Hepatic stellate cell (primary cell): ENCODE measurements around the gene JMY.
"Not testable (repeated sequence)": the region's sequence is repeated elsewhere in the genome, so short reads cannot be mapped to it uniquely, and the experiment has no call there.

Experiments
- DNase-seq: peaks from one replicate; pipeline ENCODE4 v3.0.0; 2011; ENCODE audit warnings: low spot score

The JMY gene

DNA sequence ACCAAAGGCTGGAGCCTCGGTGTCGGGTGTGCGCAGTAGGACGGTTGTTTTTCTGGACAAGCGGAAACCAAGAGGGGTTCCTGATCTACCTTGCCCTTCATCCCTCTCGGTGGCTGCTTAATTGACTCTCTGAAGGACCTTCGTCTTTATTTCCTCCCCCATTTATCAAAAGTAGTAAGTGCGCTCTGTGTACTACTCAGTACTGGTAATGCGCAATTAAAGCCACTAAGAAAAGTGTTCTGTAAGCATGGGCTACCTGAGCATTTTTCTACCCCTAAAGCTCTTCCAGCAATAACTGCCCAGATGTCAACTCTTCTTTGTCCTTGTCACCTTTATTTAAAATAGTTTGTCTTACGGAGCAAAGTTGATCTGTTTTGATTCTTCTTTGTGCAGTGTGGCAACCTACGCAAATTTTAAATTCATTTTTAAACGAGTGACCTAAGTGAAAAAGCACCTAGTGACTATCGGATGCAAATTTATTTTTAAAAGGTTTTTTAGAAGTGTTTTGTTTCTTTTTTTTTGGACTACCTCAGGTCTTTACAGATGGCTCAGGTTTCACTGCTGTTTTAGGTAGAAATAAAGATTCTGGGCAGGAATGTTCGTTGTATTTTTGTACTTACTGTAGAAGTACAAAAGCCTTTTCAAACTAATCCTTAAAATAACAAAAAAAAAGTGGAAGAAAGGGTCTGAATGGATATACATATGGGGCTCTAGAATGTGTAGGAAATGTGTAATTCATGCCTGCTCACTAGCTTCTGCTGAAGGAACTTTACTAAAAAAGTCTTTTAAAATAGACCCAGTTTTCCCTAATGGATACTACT is 2.0 kb downstream of the JMY start:
- DNase-seq, result no peak

- no peak for DNase-seq
Observed at GRCh38 chr5:79240561-79240960, 4.6 kb downstream of the JMY start.

DNA sequence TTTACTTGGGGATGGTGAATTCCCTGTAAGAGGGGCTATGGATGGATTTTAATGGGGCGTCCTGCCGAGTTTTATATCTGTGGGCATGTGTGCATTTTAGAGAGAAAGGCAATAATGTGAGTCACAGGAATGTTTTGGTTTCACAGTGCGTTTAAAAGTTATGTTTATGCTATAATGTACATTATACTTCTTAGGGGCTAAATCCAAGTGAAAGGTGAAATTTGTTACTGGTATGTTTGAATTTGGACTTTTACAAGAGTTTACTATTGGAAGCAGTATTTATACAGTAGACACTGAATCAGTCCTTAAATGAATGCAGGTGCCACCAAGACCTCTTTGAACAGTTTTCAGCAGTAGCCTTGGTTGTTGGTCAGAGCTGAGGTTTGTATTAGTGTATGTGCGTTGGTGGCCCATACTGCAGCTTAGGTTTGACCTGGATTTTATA is 5.6 kb downstream of the JMY start:
- DNase-seq, result no peak

- DNase-seq, result no peak
Observed at GRCh38 chr5:79242242-79243039, 6.5 kb downstream of the JMY start.

DNA sequence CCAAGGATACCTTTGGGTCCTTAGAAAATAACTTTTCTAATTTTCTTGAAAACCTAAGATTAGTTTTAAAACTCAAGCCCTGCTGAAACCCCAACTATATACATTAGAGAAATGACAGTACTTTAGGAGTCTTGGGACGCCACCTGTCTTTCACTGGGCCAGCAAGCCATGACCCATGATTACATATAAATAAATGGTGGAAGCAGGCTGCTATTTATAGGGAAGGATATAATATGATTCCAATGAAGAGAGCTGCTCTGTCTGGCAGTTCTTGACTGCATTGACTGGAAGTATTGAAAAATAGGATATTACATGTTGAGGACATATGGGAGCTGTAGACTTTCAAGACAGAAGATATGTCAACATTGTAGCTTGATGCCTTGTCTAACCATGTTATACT is 7.3 kb downstream of the JMY start:
- DNase-seq, result no peak

DNA sequence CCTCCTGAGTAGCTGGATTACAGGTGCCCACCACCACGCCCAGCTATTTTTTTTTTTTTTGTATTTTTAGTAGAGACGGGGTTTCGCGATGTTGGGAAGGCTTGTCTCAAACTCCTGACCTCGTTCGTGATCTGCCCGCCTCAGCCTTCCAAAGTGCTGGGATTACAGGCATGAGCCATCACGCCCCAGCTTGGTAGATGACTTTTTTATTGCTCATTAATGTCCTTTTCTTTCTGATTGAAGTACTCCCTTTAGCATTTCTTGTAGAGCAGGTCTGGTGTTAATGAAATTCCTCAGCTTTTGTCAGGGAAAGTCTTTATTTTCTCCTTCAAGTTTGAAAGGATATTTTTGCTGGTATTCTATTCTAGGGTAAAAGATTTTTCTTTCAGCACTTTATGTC is 18.1 kb downstream of the JMY start:
- not testable (repeated sequence) for DNase-seq

DNA sequence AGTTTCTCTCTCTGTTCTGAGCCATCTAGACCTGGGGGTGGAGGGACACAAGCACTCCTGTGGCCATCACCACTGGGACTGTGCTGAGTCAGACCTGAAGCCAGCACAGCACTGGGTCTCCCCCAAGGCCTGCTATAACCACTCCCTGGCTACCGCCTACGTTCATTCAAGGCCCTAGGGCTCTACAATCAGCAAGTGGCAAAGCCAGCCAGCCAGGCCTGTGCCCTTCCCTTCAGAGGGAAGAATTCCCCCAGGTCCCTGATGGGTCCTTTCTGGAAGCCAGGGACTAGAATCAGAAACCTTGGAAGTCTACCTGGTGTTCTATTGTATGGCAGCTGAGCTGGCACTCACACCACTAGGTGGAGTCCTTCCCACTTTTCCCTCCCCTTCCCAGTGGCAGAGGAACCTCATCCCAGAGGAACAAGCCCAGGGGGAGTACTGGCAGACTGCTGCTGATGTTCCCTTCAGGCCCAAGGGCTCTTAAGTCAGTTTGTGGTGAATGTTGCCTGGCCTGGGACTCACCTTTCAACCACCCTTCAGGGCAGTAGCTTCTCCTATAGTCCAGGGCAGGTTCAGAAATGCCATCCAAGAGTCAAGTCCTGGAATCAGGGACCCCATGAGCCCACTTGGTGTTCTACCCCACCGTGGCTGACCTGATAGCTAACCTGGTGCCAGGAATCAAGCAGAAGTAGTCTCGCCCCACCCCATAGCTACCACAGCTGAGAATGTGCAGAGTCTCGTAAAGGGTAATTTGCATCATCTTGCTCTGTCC is 20.0 kb downstream of the JMY start:
- peak; percentile 40 for DNase-seq

- DNase-seq, result no peak
Observed at GRCh38 chr5:79256563-79256962, 20.6 kb downstream of the JMY start.

GRCh38 chr5:79257314-79257713 is 21.4 kb downstream of the JMY start:
- DNase-seq, result no peak

- DNase-seq, result no peak
Observed at GRCh38 chr5:79258801-79259200, 22.9 kb downstream of the JMY start.

DNA sequence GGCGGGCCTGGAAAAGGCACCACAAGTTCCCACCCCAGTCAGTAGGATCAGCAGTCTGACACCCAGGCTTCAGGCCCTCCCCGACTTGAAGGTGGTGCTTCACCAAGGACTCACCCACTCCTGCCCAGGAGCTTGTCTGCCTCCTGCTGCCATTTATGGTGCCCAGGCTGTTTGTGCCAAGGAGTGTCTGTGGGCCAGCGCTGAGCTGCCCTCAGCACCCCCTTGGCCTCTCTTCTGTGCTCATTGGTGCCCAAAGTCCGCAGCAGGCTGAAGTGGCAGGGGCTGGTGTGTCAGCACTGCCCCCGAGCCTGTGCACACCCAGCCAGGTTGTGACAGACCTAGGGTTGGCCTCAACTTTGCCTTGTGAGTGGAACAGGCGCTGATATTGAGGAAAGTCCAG is 23.5 kb downstream of the JMY start:
- no peak for DNase-seq

GRCh38 chr5:79259810-79260209 is 23.9 kb downstream of the JMY start:
- DNase-seq, result no peak

DNA sequence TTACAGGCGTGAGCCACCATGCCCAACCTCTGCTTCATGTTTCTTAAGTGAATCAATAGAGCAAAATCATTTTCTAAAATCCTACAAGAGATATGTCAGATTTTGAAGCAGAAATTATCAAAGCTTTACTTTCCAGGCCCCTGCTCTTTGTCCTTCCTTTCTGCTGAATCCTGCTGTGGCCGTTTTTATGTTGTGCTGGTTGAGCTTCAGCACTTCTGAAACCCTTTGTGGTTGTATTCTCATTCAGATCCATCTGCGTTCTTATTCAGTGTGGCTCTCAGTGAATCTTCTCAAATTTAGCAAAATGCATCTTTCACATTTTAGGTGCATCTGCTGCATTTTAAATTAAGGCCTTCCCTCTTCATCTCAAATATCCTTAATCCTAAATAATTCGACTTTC is 26.0 kb downstream of the JMY start:
- no peak for DNase-seq

DNA sequence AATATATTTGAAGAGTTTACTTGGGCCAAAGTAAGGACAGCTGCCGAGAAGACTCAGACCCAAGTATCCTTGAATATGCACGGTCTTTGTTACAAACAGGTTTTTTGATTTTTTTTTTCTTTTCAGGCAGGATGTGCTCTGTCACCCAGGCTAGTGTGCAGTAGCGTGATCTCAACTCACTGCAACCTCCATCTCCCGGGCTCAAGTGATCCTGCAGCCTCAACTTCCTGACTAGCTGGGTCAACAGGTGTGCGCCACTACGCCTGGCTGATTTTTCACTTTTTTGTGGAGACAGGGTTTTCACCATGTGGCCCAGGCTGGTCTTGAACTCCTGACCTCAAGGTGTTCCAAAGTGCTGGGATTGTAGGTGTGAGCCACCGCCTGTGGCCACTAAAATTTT is 27.4 kb downstream of the JMY start:
- DNase-seq, result no peak

DNA sequence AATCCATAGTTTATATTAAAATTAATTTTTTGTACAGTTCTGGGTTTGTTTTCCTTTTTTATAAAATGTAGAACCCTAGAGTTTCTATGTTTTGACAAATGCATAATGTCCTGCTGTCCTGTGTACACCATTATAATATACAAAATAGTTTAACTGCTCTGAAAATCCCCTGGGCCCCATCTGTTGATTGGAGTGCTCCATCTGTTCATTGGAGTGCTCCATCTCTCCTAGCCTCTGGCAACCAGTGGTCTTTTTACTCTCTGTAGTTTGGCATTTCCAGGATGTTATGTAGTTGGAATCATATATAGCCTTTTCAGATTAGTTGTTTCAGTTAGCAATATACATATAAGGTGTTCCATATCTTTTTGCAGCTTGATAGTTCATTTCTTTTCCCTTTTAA is 31.2 kb downstream of the JMY start:
- DNase-seq, result no peak

GRCh38 chr5:79269733-79270166 is 33.8 kb downstream of the JMY start:
- DNase-seq, result no peak

DNA sequence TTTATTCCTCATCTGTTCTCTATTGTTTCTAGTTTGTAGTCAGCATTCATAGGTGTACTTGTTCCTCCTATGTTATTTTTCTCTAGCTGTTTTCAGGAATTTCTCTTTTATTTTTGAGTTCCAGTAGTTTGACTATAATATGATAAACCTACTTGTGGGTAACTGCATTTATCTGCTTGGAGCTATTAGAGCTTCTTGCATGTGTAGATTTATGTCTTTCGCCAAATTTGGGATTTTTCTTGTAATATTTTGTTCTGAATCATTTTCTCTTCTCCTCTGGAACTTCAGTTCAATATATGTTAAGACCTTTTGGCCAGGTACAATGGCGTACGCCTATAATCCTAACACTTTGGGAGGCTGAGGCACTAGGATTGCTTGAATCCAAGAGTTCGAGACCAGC is 37.4 kb downstream of the JMY start:
- no peak for DNase-seq

DNA sequence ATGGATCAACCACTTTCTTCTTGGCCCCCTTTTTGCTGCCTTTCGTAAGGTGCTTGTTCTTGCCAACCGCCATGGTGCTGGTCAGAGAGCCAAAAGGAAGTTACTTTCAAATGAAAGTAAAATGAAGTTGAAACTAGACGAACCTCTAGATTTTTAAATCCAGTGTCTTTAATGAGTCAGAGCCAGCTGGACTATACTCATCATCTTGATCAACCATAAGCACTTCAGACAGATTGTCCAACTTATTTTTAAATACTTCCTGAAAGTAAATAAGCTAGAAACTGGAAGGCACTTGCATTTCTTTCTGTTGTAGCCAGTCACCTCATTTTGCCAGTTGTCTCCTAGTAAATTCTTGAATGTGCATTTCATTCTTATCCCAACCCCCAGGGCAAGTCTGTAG is 48.9 kb downstream of the JMY start:
- no peak for DNase-seq

- DNase-seq, result no peak
Observed at GRCh38 chr5:79285285-79285684, 49.4 kb downstream of the JMY start.

- no peak for DNase-seq
Observed at GRCh38 chr5:79285833-79286232, 49.9 kb downstream of the JMY start.

DNA sequence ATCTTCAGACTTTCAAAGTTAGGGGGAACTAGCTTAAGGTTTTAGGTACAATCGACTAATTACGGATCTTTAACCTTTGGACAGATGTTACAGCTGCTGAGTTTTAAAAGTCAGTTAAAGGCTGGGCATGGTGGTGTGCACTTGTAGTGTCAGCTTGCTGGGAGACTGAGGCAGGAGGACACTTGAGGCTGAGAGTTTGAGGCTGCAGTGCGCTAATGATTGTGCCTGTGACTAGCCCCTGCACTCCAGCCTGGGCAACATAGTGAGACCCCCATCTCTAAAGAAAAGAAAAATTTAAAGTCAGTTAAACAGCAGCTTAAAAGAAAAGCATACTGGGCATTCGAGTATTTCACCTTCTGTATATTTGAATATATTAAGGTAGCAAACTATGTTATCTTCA is 51.4 kb downstream of the JMY start:
- DNase-seq, result no peak

GRCh38 chr5:79287907-79288306 is 52.0 kb downstream of the JMY start:
- no peak for DNase-seq

DNA sequence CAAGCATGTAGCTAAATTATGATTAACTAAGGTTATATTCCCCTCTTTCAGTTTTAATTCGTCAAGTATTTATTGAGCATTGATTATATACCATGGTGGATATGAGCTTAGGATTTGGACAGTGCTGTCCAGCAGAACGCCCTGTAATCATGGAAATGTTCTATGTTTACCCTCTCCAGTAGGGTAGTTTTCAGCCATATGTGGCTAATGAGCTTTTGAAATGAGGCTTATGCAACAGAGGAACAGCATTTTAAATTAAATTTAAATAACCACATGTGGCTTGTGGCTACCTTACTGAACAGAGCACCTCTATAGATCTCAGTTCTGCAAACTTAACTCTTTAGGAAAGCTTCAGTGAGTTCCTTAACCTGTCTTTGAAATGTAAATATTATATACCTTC is 59.1 kb downstream of the JMY start:
- no peak for DNase-seq
